ENCODE data around the gene FAM180B. TPM values are rescaled to one million over a fixed set of nuclear protein-coding genes. Genes with fewer than 3 reads are reported as not detected.
A peak's percentile ranks its signal among the peaks of the same experiment; 100 is the strongest.

The FAM180B gene
- total and polyA plus RNA-seq, 2 of the 13 experiments (the other 11 are each of a cell fraction or from before 2014, with no cell fraction given) = 0.40 to 1.0 TPM

GRCh38 chr11:47592251-47592650, 5.8 kb downstream of the FAM180B start (continued):
- no peak for TF ChIP-seq ZFP37 (CRISPR knock-in tag; IDR thresholded peaks at IDR 0.05; ENCODE audit: borderline replicate concordance)
- no peak for TF ChIP-seq ZNF616 (CRISPR knock-in tag; IDR thresholded peaks at IDR 0.05; ENCODE audit: low read depth)
- no peak for TF ChIP-seq ZNF546 (CRISPR knock-in tag; conservative IDR thresholded peaks at IDR 0.05)
- no peak for TF ChIP-seq LBX2 (CRISPR knock-in tag; IDR thresholded peaks at IDR 0.05; ENCODE audit: borderline replicate concordance)
- no peak for TF ChIP-seq REL (CRISPR knock-in tag; conservative IDR thresholded peaks at IDR 0.05)

DNA sequence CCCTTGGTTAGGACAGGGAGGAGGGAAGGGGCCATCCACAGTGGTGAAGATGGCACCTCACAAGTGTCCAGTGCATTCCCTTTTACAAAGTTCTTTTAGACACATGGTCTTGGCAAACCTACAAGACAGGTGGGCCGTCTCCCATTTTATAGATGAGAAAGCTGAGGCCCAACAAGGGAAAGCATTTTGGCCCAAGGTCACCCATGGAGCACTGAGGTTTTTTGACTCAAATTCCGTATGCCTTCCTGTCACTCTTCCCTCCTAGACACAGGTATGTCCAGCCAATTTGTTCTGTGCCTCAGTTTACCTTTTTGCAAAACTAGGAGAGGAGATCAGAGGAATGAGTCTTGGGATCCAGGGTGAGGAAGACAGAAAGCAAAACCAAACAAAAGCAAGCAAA, 6.5 kb downstream of the FAM180B start:
- ChIA-PET CTCF (ENCODE audit: low intra/inter-chr PET ratio, low total read pairs) (no interaction called here), POLR2A (no interaction called here)
- Histone ChIP-seq H2AFZ (ENCODE audit: low read length) (no peak overlapping the region), H3K9me3 (ENCODE audit: low read length) (no peaks in the 10 kb centered on the region), H3K4me3 (replicated peaks in 1 of 3; ENCODE audit: insufficient read depth in 1 of 3, low read depth in 2 of 3, low read length in 3 of 3) (peak overlapping the region in 1 of 3 experiments; percentile 73; a peak in 2 of 6 replicates), H3K79me2 (ENCODE audit: insufficient read depth, low read length) (no peaks in the 10 kb centered on the region), H4K20me1 (ENCODE audit: insufficient read depth, low read length) (no peaks in the 10 kb centered on the region), H3K4me1 (ENCODE audit: insufficient read depth, low read length) (peaks cover 59% of the 10 kb centered on the region), H3K27me3 (ENCODE audit: control insufficient read depth in 1 of 2, insufficient read depth in 2 of 2, low read length in 2 of 2) (peaks cover 3 to 27% of the 10 kb centered on the region in 2 experiments), H3K9ac (ENCODE audit: insufficient read depth, low read depth, low read length) (no peak overlapping the region), H3K36me3 (replicated peaks in 1 of 2; ENCODE audit: control insufficient read depth in 1 of 2, insufficient read depth in 2 of 2, low read length in 2 of 2) (no peaks in the 10 kb centered on the region), H3K4me2 (ENCODE audit: low read depth, low read length) (peak overlapping the region; percentile 86), H3K27ac (ENCODE audit: extremely low read length, insufficient read depth, low read length) (no peak overlapping the region)
- ATAC-seq (no peak), FAIRE-seq (no peak), DNase-seq (ENCODE audit: low spot score) (no peak)
- in situ Hi-C loops (cut with HindIII; ENCODE audit: extremely low pct_ligation_motif_present, low pct_unique_long_range_greater_than_20kb) (no loop called here), intact Hi-C loops (cut with micrococcal nuclease; ENCODE audit: unreplicated experiment) (no loop called here)
- 48% methylated on average over 2 of the region's 2 CpGs for WGBS (ENCODE audit: low lambda C conversion rate)
- TF ChIP-seq ZC3H4 (CRISPR knock-in tag; IDR thresholded peaks at IDR 0.05; ENCODE audit: borderline replicate concordance) (no peak), ZNF564 (CRISPR knock-in tag; IDR thresholded peaks at IDR 0.05) (no peak), ZNF629 (CRISPR knock-in tag; conservative IDR thresholded peaks at IDR 0.05) (peak; percentile 92), CC2D1A (CRISPR knock-in tag; IDR thresholded peaks at IDR 0.05) (no peak)
- TF ChIP-seq, protein P1, sequence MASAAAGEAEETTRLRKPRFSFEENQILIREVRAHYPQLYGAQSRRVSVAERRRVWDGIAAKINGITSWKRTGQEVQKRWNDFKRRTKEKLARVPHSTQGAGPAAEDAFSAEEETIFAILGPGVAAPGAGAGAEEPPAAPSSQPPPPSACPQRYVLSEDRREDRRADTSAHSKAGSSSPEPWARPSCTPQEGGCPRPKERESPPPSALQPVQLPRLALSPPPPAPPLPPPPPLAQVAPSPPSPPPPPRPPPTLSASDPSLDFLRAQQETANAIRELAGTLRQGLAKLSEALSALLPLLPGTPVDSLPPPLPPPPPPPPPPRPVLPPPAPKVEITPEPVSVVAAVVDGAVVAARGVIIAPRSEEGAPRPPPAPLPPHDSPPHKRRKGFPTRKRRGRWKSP (CRISPR knock-in tag; IDR thresholded peaks at IDR 0.05) = no peak
- BruUV-seq (replicated peaks) = no TSS peak
